GM21825 (cell line): ENCODE measurements around the gene ATXN7L1.
A peak's percentile ranks its signal among the peaks of the same experiment; 100 is the strongest.

Experiments used
- ATAC-seq: cut with Tn5 transposase; IDR thresholded peaks from one replicate; pipeline ENCODE4 v1.9.1; 2021; ENCODE audit warnings: mild to moderate bottlenecking, moderate library complexity; ENCODE audit not compliant: unreplicated experiment

Gene ATXN7L1

GRCh38 chr7:105829681-105830322 is 46.6 kb downstream of the ATXN7L1 start:
- no peak for ATAC-seq

GRCh38 chr7:105828141-105828540 is 48.3 kb downstream of the ATXN7L1 start:
- no peak for ATAC-seq

GRCh38 chr7:105827151-105827875 is 49.1 kb downstream of the ATXN7L1 start:
- no peak for ATAC-seq

DNA sequence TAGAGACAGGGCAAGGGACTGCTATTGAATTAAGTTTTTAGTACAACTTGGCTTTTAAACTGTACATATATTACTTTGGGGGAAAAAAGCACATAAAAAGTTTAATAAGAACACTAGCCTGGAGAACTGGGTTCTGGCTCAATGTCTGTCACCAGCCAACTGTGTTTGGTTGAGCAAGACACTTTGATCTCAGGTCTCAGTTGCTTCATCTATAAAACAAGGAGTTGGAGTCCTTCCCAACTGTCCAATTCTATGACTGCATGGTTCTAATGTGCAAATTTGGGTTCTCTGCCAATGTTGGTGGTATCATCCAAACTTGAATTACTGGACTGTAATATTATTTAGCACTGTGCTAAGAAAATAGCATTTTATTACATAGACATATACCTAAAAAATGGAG is 50.3 kb downstream of the ATXN7L1 start:
- no peak for ATAC-seq

DNA sequence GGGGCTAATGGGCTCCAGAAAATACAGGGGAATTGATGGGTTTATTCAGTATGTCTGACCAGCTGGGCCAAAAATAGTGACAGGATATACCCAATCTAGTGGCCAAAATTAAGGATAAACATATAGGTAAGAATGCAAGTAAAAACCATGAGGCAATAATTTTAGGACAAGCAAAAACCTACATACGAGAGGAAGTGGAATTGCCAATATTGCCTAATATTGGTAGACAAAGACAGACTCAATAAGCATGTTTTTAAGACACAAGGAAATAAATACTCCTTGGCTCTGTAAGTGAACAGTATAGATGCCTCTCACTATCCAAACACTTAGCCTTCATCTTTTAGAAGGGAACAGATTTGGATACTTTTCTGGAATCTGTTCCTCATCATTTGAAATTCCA is 51.0 kb downstream of the ATXN7L1 start:
- ATAC-seq = no peak

GRCh38 chr7:105822806-105823205 is 53.6 kb downstream of the ATXN7L1 start:
- ATAC-seq = no peak

DNA sequence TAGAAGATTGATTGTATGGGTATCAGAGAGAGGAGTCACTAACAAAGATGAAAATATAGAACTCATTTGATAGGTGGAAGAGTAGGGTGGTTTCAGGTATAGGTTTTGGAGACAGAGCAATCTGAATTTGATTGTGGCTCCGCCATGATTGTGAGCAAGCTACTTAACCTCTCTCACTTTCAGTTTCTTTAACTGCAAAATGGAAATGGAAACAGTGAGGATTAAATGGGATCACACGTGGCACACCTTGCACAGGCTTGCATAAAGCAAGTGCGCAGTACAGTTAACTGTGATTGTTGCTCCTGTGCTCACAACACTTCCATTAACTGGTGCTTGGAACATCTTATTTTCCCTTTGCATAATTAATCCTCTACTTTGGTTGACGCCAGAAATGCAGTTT is 54.9 kb downstream of the ATXN7L1 start:
- ATAC-seq = no peak

DNA sequence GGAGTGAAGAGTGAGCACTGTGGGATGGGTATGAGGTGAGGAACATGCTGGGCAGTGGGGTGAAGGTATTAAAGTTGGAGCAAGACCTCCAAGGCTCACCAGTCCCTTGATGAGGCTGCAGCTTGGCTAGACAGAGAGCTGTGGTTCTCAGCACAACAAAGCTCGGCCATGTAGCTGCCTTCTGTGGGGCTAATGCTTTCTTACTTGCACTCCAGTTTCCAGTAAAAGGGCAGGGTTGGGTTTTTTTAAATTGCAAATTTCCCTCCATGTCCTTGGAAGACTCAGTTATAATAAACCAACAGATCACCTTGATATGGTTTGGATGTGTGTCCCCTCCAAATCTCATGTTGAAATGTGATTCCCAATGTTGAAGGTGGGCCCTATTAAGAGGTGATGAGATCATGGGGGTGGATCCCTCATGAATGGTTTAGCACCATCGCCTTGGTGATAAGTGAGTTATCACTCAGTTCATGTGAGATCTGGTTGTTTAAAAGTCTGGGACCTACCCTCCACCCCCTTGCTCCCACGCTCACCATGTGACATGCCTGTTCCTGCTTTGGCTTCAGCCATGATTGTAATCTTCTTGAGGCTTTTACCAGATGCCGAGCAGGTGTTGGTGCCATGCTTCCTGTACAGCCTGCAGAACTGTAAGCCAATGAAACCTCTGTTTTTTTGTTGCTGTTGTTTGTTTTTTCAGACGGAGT is 55.9 kb downstream of the ATXN7L1 start:
- ATAC-seq = no peak

DNA sequence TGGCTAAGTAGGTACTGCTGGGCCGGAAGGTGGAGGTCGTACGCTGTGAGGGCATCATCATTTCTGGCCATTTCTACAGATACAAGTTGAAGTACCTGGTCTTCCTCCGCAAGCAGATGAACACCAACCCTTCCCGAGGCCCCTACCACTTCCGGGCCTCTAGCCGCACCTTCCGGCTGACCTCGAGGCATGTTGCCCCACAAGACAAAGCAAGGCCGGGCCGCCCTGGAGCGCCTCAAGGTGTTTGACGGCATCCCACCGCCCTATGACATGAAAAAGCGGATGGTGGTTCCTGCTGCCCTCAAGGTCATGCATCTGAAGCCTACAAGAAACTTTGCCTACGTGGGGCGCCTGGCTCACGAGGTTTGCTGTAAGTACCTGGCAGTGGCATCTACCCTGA is 56.8 kb downstream of the ATXN7L1 start:
- no peak for ATAC-seq

DNA sequence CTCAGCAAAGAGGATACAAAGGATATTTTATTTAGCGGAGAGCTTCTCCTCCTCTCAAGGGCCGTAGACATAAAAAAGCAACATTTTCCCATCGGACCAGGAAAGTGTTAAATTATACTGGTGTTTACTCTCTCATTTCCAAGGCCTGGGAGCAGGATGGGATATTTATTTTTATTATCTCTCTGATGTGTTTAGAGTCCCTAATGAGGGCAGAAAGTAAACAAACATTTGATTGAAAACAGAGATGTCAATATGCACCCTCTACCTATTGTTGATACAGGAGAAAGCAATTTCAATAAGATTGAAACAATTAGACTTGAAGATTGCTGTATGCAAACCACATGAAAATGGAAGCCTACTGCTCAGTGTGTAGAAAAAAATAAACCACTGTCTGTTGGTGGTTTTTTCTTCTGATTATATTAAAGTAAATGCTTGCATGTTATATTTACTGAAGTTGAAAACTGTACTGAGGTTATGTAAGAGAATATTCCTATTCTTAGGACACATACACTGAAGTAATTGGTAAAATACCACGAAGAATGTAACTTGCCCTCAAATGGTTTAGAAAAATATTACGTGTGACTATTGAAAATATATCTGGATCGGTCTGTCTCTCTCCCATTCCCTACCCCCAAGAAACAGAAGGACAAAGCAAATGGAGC is 59.3 kb downstream of the ATXN7L1 start:
- no peak for ATAC-seq

- ATAC-seq = no peak
Observed at GRCh38 chr7:105816266-105816843, 60.0 kb downstream of the ATXN7L1 start.

- ATAC-seq = no peak
Observed at GRCh38 chr7:105815576-105815975, 60.8 kb downstream of the ATXN7L1 start.

- no peak for ATAC-seq
Observed at GRCh38 chr7:105814481-105814880, 61.9 kb downstream of the ATXN7L1 start.

DNA sequence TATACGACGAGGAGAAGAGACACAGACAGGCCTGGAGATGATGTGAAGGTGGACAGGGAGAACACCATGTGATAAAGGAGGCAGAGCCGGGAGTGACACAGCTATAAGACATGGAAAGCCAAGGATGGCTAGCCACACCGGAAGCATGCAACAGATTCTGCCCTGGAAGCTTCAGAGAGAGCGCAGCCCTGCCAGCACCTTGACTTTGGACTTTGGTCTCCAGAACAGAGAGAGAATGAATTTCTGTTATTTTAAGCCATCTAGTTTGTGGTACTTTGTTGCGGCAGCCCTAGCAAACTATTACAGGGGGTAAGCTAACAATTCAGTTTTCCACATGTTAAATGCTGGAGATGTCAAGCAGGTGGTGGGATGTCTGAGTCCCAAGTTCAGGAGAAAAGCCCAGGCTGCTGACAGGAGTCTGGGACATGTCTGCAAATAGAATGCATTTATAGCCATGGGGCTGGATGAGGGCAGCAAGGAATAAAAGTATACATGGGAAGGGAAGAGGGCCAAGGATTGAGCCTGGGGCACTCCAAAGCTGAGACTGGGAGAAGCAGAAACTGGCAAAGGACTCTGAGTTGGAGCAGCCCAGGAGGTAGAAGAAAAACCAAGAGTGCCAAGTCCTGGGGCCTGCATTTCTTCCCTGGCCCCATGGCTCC is 65.1 kb downstream of the ATXN7L1 start:
- no peak for ATAC-seq

- no peak for ATAC-seq
Observed at GRCh38 chr7:105810556-105810955, 65.8 kb downstream of the ATXN7L1 start.

- ATAC-seq = peak; percentile 97
Observed at GRCh38 chr7:105808703-105809590, 67.5 kb downstream of the ATXN7L1 start.

DNA sequence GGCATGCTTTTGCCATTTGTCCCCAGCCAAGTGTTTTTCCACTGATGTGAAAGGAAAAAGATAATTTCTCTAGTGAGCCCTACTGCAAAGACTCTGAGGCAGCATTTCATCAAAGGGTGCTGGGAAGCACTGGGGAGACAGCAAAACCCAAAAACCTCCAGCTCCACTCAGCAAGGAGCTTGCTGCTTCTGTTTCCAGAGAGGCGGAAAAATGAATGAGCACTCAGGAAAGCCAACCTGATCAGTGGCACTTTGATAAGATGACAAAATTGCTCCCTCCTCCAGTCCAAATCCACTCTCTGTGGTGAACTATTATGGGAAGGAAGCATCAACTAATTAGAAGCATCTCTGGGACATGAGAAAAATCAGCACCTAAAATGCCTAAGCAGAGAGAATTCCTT is 68.2 kb downstream of the ATXN7L1 start:
- no peak for ATAC-seq

DNA sequence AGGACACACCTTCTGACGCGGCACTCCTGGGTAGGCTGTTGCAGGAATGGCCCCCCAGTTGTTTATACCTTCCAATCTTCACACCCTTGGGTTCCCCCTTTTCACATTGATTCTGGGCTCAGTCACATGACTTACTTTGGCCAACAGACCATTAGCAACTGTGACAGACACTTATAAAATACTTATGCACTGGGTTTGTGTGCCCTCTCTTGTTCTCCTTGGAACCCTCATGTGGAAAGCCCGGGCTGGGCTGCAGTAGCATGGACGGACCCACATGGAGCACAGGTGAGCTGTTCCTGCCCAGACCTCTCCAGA is 69.0 kb downstream of the ATXN7L1 start:
- no peak for ATAC-seq

- peak; percentile 38 for ATAC-seq
Observed at GRCh38 chr7:105806592-105807447, 69.6 kb downstream of the ATXN7L1 start.
